ENCODE measurements around the gene SLC35G6. TPM values are rescaled to one million over a fixed set of nuclear protein-coding genes. Genes with fewer than 3 reads are reported as not detected.
A peak's percentile ranks its signal among the peaks of the same experiment; 100 is the strongest.
"Not testable (repeated sequence)": the region's sequence is repeated elsewhere in the genome, so short reads cannot be mapped to it uniquely, and the experiment has no call there.

The SLC35G6 gene
- not detected for total RNA-seq

DNA sequence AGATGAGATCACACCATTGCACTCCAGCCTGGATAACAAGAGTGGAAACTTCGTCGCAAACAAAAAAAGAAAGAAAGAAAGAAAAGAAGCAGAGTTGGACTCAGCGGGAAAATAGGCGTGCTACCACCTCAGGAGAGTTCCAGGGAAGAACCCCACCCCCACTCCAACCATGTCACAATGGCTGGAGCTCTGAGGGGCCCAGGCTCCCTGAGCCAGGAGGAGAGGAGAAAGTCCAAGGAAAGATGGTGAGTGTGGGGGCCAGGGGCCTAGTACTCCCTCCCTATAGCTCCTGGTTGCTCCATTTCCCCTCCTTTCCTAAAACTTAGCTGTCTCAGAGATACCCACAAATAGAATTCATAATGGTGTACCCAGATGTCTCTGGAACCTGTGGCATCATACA lies at the start of gene SLC35G6:
Gene SLC35G6, plus strand, starts transcription at position 172 of the 400 bp plus-strand sequence. Its CDS starts 71 bp downstream, at position 243.
- not testable (repeated sequence) for DNase-seq

DNA sequence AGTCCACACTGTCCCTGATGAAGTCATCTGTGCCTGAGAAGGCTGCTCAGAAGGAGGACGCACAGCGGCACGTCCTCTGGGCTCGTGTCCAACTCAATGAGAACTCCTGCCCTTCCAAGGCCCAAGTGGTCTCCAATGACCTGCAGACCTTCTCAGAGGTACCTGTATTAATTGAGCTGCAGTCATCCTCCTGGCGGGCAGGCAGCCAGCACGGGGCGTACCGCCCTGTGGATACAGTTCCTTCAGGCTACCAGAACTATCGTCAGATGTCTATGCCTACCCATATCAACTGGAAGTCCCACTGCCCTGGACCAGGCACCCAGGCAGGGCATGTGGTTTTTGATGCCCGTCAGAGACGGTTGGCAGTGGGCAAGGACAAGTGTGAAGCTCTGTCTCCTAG lies 49.0 kb upstream of the SLC35G6 start:
- no peak for DNase-seq

- peak; percentile 51 for DNase-seq
Observed at GRCh38 chr17:7435676-7436555, 45.3 kb upstream of the SLC35G6 start.

DNA sequence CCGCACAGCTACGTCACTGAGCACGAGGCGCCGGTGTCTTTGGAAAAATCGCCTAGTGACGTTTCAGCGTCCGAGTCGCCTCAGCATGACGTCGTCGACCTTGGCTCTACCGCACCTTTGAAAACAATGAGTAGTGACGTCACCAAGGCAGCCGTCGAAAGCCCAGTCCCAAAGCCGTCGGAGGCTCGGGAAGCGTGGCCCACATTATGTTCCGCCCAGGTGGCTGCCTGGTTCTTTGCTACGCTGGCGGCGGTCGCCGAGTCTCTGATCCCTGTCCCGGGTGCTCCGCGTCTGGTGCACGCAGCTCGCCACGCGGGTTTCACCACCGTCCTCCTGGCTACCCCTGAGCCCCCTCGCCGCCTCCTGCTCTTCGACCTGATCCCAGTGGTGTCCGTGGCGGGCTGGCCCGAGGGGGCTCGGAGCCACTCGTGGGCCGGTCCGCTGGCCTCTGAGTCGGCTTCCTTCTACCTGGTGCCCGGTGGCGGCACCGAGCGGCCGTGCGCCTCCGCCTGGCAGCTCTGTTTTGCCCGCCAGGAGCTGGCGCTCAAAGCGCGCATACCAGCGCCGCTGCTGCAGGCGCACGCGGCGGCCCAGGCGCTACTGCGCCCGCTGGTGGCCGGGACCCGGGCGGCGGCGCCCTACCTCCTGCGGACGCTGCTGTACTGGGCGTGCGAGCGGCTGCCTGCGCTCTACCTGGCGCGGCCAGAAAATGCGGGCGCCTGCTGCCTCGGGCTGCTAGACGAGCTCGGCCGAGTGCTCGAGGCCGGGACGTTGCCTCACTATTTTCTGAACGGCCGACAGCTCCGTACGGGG lies 44.5 kb upstream of the SLC35G6 start:
- peak; percentile 85 for DNase-seq

- no peak for DNase-seq
Observed at GRCh38 chr17:7437369-7437863, 43.8 kb upstream of the SLC35G6 start.

- DNase-seq, result peak; percentile 68
Observed at GRCh38 chr17:7437950-7438614, 43.2 kb upstream of the SLC35G6 start.

DNA sequence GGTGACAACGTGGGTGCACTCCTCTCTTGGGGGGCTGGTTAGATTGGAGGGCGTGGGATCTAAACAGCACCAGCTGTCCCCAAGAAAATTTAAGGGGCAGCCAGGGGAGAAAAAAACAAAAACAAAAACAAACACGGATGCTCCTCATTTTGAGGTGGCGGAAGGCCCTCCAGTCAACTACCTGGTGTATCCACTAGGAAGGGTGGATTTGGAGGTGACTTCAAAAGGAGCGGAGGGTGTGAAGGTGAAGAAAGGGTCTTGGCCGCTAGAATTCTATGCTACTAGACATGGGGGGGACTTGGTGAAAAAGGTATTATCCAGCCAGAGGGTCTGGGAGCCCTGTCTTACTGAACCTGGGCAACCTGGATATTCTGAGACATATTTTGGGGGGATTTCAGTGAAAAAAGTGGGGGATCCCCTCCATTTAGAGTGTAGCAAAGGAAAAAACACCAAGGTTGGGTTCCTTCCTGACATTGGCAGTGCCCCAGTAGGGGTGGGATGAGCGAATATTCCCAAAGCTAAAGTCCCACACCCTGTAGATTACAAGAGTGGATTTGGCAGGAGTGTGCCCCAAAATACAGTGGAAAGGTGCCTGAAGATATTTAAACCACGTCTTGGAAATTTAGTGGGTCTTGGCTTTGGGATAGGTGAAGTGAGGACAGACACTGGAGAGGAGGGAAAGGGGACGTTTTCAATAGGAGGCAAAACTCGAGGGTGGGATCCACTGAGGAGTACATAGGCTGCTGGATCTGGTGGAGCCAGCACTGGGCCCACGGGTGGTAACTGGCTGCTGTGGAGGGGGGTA lies 42.4 kb upstream of the SLC35G6 start:
- no peak for DNase-seq

- DNase-seq, result no peak
Observed at GRCh38 chr17:7439462-7440112, 41.7 kb upstream of the SLC35G6 start, which contains the start of gene FGF11. Gene FGF11, plus strand, starts transcription at chr17:7439512. Its CDS starts 109 bp downstream, at chr17:7439621.

GRCh38 chr17:7440113-7440833 lies 41.0 kb upstream of the SLC35G6 start:
- DNase-seq, result peak; percentile 65

- DNase-seq, result peak; percentile 78
Observed at GRCh38 chr17:7440834-7441195, 40.4 kb upstream of the SLC35G6 start.

DNA sequence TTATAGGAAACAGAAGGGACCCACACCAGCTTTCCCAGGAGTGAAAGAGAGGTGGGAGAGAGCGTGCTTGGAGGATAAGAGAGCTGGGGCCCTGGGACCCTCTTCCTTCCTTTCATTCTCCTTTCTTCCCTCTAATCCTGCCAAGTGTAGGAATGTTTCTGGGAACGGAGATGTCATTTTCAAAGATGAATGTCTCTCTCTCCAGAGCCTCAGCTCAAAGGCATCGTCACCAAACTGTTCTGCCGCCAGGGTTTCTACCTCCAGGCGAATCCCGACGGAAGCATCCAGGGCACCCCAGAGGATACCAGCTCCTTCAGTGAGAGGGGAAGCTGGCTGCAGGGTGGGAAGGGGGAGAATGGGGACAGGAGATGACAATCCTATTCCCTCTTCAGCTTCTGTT lies 40.0 kb upstream of the SLC35G6 start:
- no peak for DNase-seq

- DNase-seq, result no peak
Observed at GRCh38 chr17:7442142-7442541, 39.1 kb upstream of the SLC35G6 start.

GRCh38 chr17:7443499-7444485 lies 37.5 kb upstream of the SLC35G6 start:
- no peak for DNase-seq

- peak; percentile 92 for DNase-seq
Observed at GRCh38 chr17:7444682-7445618, 36.3 kb upstream of the SLC35G6 start, which contains the start of gene CHRNB1. Gene CHRNB1, plus strand, starts transcription at chr17:7445061. Its CDS starts 67 bp downstream, at chr17:7445128.

DNA sequence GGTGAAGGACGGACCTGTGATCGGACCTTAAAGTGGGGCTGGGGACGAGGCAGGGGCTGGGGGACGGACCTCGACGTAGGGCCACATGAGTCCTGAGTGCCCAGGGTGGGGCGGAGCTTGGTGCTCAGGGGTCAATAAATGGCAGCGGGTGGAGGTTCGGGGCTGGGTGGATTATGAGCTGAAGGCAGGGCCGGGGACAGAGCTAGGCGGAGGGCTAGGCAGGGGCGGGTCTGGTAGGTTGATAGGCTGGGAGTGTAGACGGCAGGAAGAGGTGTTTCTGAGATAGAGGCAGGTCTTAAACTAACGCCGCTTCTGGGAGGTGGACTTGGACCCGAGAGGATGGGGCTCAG lies 35.7 kb upstream of the SLC35G6 start:
- DNase-seq, result peak; percentile 57

- no peak for DNase-seq
Observed at GRCh38 chr17:7448461-7448860, 32.8 kb upstream of the SLC35G6 start.

DNA sequence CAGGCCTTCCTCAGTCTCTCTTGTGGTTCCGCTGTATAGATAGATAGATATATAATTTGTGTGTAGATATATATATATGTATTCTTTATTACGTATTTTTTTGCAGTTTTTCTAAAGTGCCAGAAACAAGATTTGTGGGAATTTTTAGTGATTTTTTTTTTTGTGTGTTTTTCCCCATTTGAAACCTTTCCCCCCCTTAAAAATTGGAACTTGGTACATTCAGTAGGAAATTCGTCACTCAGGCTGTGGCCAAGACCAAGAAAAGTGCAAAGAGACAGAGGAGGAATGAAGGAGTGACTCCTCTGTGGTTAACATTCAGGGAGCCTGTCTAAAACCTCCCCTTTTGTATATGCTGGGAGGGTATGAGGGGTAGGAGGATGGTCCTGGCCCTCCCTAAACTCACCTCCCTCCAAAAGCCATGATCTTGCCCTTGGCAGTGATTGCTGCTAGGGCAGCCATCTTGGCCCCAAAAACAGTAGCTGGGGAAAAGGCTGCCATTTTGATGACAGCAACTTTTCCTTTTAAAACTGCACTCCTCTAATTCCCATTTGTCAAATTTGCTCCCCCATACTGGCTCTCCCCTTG lies 21.2 kb upstream of the SLC35G6 start:
- no peak for DNase-seq
